ENCODE results near the gene RARRES1.

Gene RARRES1

GRCh38 chr3:158765518-158766205 lies 33.4 kb upstream of the RARRES1 start:
- no peak for DNase-seq (ENCODE audit: low read depth)

DNA sequence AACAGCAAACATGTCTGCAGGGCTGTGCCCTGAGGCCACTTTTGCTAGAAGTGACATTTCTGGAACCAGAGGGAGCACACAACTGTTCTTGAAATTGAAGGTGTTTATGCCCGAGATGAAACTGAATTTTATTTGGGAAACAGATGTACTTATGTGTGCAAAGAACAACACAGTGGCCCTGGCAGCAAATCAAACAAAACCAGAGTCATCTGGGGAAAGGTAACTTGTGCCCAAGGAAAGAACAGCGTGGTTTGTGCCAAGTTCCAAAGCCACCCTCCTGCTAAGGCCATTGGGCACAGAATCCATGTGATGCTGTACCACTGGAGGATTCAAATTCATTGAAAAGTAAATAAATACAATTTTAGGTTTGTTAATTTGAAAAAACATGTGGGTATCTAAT lies 31.2 kb upstream of the RARRES1 start:
- no peak for DNase-seq (ENCODE audit: low read depth)

GRCh38 chr3:158762701-158763100 lies 30.4 kb upstream of the RARRES1 start:
- no peak for DNase-seq (ENCODE audit: low read depth)

DNA sequence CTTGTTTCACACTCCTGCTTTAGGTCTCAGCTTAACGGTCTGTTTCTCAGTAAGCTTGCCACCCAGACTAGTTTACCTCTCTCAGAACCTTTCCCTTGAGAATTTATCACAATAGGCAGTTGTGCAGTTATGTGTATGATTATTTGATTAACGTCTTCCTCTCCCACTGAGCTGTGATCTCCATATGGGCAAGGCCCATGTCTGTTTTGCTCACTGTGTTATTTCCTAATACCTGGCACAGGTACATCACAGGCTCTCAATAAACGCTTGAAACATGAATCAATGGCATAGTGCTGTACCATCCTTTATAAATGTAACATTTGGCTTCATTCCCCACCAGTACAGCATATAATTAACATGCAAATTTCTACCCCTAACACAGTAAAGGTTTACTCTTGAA lies 29.1 kb upstream of the RARRES1 start:
- DNase-seq (ENCODE audit: low read depth): no peak

DNA sequence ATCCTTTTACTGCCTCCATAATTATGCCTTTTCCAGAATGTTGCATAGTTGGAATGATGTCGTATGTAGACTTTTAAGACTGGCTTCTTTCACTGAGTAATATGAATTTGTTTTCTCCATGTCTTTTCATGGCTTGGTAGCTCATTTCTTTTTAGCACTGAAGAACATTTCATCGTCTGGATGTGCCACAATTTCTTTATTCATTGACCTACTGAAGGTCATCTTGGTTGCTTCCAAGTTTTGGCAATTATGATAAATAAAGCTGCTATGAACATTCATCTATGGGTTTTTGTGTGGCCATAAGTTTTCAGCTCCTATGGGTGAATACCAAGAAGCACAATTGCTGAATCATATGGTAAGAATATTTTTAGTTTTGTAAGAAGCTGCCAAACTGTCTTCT lies 23.2 kb upstream of the RARRES1 start:
- DNase-seq (ENCODE audit: low read depth): no peak

- DNase-seq (ENCODE audit: low read depth): no peak
Measured at GRCh38 chr3:158753854-158754253, 21.6 kb upstream of the RARRES1 start.

DNA sequence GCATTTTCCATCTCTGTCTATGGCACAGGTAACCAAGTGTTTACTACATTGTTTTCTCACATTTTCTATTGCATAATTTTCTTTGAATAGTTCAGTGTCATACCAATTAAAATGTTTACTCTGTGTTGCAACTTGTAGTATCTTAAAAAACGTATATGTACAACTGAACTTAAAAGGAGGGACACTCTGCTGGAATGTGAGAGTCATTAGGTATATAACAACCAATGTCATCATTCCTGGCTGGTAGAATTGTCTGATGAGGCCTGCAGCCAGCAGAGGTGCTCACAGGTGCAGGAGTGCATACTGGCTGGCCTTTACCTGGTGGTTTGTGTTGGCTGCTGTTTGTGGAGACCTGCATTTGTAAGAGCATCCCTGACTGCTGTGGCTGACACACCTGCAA lies 19.1 kb upstream of the RARRES1 start:
- no peak for DNase-seq (ENCODE audit: low read depth)

- DNase-seq (ENCODE audit: low read depth): no peak
Measured at GRCh38 chr3:158750016-158750415, 17.8 kb upstream of the RARRES1 start.

GRCh38 chr3:158749526-158749925 lies 17.3 kb upstream of the RARRES1 start:
- no peak for DNase-seq (ENCODE audit: low read depth)

GRCh38 chr3:158748237-158748828 lies 16.1 kb upstream of the RARRES1 start:
- DNase-seq (ENCODE audit: low read depth): no peak

DNA sequence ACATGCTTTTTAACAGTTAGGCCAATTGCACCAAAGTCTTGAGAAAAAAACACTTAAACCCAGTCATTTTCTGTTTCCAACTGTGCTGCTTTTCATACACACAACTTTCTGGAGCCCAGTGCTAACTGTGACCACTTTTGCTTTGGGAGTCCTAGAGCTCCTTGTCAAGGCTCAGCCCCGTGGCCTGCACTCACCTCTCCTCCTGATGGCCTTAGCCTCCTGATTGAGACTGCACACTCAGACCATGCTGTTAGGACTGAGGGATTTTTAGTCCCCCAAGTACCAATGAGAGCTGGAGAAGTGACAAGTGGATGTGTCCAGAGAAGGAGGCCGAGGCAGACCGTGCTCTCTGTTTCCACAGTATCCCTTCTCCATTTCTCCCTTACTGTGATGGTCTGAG lies 15.2 kb upstream of the RARRES1 start:
- no peak for DNase-seq (ENCODE audit: low read depth)

DNA sequence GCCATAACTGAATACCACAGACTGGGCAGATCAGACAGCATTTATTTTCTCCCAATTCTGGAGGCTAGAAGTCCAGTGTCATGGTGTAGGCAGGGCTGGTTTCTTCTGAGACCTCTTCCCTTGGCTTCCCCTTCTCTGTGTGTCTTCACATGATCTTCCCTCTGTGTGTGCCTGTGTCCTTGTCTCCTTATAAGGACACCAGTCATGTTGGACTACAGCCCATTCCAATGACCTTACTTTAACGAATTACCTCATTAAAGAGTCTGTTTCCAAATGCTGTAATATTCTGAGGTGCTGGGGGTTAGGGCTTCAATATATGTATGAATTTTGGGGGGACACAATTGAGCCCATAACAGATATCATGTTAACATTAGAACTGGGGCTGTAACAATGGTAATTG lies 13.3 kb upstream of the RARRES1 start:
- no peak for DNase-seq (ENCODE audit: low read depth)

GRCh38 chr3:158744567-158745288 lies 12.5 kb upstream of the RARRES1 start:
- no peak for DNase-seq (ENCODE audit: low read depth)

- DNase-seq (ENCODE audit: low read depth): no peak
Measured at GRCh38 chr3:158743664-158744566, 11.7 kb upstream of the RARRES1 start.

GRCh38 chr3:158742871-158743663 lies 10.8 kb upstream of the RARRES1 start:
- DNase-seq (ENCODE audit: low read depth): no peak

- no peak for DNase-seq (ENCODE audit: low read depth)
Measured at GRCh38 chr3:158739661-158740060, 7.4 kb upstream of the RARRES1 start.

DNA sequence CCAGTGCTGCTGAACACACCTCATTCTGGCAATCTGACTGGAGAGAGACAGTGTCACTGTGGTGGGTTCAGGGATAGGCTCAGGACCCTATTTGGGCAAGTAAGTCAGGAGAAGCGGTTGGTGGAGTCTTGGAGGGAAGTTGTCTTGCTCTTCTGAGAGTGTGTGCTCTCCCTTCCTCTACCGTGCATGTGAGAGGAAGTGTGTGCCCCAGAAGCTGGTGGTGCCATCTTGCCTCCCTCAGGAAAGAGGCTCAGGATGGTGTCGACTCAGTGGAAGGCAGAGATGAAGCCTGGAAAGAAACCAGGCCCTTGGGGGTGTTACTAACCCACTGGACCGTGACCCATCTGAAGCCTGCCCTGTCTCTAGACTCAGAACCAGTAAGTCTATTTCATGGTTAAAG lies 6.8 kb upstream of the RARRES1 start:
- DNase-seq (ENCODE audit: low read depth): no peak

- no peak for DNase-seq (ENCODE audit: low read depth)
Measured at GRCh38 chr3:158738653-158739052, 6.4 kb upstream of the RARRES1 start.

GRCh38 chr3:158737976-158738615 lies 5.8 kb upstream of the RARRES1 start:
- no peak for DNase-seq (ENCODE audit: low read depth)

- DNase-seq (ENCODE audit: low read depth): no peak
Measured at GRCh38 chr3:158737410-158737809, 5.2 kb upstream of the RARRES1 start.

Measured in activated T-cell treated with anti-CD3 and anti-CD28 coated beads for 24 hours (primary cell).